NCI-H82 treated with DMSO at 0.1 percent for 48 hours (cell line): ENCODE data around the gene TRIM56.
"Not testable (repeated sequence)": the region's sequence is repeated elsewhere in the genome, so short reads cannot be mapped to it uniquely, and the experiment has no call there.

Experiments
- DNase-seq: peaks from one replicate; lab custom pipeline; 2025; ENCODE audit not compliant: unreplicated experiment; lab: John Stamatoyannopoulos, UW

TRIM56 gene, protein sequence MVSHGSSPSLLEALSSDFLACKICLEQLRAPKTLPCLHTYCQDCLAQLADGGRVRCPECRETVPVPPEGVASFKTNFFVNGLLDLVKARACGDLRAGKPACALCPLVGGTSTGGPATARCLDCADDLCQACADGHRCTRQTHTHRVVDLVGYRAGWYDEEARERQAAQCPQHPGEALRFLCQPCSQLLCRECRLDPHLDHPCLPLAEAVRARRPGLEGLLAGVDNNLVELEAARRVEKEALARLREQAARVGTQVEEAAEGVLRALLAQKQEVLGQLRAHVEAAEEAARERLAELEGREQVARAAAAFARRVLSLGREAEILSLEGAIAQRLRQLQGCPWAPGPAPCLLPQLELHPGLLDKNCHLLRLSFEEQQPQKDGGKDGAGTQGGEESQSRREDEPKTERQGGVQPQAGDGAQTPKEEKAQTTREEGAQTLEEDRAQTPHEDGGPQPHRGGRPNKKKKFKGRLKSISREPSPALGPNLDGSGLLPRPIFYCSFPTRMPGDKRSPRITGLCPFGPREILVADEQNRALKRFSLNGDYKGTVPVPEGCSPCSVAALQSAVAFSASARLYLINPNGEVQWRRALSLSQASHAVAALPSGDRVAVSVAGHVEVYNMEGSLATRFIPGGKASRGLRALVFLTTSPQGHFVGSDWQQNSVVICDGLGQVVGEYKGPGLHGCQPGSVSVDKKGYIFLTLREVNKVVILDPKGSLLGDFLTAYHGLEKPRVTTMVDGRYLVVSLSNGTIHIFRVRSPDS

DNA sequence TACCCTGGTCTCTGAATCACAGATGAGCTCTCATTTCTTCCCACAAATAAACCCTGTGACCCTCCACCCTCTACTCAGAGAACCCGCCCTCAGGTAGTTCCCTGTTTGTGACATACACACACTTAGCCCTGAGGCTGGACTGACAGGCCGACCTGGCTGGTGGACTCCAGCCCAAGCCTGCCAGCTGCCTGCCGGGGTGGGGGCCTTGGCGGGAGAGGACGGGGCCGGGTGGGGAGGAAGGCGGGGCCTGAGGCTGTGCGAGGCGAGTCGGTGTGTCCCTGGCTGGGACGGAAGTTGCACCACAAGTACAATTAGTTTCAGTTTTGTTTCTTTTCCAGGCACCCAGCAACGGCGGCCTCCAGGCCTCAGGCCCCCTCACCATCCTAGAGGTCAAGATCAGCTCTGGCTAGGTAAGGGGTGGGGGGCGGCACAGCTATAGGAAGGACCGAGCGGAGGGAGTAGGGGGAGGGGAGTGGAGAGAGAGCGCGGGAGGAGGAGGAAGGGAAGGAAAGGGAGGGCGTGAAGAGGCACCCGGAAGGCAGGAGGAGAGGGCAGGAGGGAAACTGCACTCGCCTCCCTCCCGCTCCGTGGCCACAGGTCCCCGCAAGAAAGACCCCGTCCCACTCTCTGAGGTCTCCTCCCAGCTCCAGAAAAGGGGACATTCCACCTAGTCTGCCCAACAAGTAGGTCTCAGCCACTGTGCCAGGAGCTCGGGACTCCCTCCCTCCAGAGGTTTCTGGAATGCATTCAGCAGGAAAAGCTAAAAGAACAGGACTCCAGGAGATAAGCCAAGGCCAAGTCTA, at the start of gene TRIM56:
Gene TRIM56, plus strand, starts transcription at position 320 of the 803 bp plus-strand sequence. CDS start 1,832 bp downstream, outside the sequence.
- DNase-seq, result no peak

DNA sequence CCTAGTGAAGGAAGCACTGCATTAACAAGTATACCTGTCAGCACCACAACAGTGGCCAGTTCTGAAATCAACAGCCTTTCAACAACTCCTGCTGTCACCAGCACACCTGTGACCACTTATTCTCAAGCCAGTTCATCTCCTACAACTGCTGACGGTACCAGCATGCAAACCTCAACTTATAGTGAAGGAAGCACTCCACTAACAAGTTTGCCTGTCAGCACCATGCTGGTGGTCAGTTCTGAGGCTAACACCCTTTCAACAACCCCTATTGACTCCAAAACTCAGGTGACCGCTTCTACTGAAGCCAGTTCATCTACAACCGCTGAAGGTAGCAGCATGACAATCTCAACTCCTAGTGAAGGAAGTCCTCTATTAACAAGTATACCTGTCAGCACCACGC, 49.3 kb upstream of the TRIM56 start:
- DNase-seq, result no peak

DNA sequence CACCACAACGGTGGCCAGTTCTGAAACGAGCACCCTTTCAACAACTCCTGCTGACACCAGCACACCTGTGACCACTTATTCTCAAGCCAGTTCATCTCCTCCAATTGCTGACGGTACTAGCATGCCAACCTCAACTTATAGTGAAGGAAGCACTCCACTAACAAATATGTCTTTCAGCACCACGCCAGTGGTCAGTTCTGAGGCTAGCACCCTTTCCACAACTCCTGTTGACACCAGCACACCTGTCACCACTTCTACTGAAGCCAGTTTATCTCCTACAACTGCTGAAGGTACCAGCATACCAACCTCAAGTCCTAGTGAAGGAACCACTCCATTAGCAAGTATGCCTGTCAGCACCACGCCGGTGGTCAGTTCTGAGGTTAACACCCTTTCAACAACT, 44.0 kb upstream of the TRIM56 start:
- DNase-seq, result not testable (repeated sequence)

DNA sequence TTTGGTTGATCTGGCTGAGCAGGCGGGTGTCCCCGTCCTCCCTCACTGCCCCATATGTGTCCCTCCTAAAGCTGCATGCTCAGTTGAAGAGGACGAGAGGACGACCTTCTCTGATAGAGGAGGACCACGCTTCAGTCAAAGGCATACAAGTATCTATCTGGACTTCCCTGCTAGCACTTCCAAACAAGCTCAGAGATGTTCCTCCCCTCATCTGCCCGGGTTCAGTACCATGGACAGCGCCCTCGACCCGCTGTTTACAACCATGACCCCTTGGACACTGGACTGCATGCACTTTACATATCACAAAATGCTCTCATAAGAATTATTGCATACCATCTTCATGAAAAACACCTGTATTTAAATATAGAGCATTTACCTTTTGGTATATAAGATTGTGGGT, 26.9 kb upstream of the TRIM56 start:
- no peak for DNase-seq

DNA sequence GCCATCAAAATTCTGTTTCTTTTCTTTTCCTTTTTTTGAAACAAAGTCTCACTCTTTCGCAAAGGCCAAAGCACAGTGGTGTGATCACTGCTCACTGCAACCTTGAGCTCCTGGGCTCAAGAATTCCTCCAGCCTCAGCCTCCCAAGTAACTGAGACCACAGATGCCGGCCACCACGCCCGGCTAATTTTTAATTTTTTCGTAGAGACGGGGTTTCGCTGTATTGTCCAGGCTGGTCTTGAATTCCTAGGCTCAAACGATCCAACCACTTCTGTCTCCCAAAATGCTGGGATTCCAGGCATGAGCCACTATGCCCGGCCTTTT, 25.7 kb upstream of the TRIM56 start:
- no peak for DNase-seq

DNA sequence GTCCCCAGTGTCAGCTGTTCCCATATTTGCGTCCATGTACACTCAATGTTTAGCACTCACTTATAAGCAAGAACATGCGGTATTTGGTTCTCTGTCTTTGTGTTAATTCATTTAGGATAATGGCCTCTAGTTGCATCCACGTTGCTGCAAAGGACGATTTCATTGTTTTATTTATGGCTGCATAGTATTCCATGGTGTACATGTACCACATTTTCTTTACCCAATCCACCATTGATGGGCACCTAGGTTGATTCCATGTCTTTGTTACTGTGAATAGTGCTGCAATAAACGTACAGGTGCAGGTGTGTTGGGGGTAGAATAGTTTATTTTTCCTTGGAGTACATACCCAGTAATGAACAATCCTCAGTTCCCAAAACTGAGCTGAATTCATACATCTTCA, 24.3 kb upstream of the TRIM56 start:
- no peak for DNase-seq

DNA sequence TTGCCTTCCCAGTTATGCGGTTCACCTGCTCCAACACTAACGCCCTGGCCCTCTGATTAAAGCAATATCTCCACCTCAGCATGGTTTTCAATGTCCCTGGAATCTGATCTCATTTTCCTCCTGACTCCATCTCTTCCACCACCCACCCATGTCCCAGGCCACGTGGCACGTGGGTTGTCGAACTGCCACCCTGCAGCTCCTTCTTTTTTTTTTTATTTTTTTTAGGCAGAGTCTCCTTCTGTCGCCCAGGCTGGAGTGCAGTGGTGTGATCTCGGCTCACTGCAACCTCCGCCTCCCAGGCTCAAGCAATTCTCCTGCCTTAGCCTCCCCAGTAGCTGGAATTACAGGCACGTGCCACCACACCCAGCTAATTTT, 21.1 kb upstream of the TRIM56 start:
- DNase-seq, result not testable (repeated sequence)

DNA sequence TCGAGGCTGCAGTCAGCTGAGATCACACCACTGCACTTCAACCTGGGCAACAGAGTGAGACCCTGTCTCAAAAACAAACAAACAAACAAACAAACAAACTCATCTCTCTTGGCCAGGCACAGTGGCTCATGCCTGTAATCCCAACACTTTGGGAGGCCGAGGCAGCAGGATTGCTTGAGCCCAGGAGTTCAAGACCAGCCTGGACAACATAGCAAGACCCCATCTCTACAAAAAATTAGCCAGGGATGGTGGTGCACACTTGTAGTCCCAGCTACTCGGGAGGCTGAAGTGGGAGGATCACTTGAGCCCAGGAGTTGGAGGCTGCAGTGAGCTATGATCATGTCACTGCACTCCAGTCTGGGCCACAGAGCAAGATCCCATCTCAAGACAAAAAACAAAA, 20.1 kb upstream of the TRIM56 start:
- DNase-seq, result not testable (repeated sequence)

DNA sequence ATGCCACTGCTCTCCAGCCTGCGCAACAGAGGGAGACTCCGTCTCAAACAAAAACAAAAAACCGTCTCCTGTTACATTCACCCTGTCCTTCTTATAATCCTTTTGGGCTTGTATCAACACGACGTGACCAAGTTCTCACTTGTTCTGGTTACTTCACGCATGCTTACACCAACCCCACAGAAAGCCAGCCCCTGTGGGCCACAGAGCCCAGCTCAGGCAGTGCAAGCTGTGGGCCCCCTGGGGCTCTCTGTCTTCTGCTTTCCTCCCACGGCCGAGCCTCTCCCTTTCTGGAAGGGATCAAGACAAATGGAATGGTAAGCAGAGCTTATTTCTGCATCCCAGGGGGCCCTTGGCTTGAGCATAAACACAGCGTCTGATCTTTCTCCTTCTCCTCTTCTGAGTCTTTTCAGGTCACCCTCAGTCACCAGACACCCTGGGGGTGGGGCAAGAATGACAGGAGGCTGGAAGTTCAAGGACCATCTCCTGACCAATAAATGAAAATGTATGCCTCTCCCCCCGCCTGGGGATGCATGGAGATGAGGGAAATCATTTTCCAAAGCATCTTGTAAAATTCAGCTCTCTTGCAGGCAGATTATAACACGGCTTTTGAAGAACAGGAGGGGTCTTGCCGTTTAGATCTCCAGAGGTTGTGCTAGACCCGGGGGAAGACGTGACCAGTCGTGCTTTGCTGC, 19.0 kb upstream of the TRIM56 start:
- DNase-seq, result no peak

DNA sequence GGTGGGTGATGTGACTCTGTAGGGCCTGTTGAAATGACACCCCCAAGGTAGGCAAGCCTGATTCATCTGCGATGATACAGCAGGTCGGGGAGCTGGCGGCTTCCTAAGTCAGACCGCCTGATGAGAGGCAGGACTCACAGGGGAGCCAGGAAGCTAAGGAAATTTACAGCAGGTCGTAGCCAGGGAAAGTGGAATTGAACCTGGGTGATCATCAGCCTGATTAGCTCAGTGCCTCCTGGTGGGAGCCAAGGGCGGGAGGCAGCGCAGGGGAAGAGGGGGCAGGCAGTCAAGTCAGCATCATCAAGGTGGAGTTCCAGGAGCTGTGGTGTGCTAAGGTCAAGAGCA, 18.5 kb upstream of the TRIM56 start:
- DNase-seq, result no peak

DNA sequence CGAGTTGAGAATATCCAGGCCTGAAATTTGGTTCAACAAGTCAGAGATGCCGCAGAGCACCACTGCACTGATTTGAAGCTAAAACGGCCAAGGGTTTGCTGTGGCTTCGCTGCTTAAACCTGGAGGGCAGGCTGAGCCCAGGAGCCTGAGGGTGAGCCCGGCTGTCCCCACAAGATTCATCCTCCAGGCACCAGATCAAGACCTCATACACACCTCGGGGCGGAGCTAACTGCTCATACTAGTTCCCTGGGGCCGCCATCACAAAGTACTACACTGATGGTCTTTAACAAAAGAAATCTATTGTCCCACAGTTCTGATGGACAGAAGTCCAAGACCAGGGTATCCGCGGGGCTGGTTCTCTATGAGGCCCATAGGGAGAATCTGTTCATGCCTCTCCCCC, 16.9 kb upstream of the TRIM56 start:
- DNase-seq, result no peak

DNA sequence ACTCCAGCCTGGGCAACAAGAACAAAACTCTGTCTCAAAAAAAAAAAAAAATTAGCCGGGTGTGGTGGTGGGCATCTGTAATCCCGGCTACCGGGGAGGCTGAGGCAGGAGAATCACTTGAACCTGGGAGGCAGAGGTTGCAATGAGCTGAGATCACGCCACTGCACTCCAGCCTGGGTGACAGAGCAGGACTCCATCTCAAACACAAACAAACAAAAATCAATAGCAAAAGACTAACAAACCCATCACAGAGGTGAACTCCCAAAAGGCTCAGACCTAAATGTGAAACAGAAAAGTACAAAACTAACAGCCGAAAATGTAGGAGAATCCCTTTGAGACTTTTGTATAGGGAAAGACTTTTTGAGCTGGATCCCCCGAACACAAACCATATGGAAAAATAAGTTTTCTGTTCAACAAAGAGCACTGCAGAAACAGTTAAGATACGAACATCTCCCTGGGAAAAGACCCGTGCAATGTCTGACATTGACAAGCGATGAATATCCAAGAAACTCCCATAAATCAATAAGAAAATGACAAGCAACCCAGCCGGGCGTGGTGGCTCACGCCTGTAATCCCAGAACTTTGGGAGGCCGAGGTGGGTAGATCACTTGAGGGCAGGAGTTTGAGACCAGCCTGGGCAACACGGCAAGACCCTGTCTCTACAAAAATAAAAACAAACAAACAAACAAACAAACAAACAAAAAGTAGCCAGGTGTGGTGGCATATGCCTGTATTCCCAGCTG, 13.7 kb upstream of the TRIM56 start:
- DNase-seq, result not testable (repeated sequence)

DNA sequence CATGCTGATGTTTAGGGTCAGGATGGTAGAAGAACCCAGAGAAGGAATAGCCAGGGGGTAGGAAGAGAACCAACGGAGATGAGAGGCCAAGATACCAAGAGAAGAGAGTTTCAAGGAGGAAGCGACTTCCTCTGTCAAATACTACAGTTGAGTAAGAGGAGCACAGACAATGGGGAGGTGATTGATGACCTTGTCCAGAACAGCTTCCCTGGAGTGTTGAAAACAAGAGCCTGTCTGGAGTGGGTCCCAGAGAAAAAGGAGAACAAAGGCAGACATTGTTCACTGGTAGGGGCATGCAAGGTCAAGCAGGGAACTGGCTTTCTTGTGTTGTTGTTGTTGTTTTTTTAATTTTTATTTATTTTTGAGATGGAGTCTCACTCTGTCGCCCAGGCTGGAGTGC, 9.6 kb upstream of the TRIM56 start:
- no peak for DNase-seq

DNA sequence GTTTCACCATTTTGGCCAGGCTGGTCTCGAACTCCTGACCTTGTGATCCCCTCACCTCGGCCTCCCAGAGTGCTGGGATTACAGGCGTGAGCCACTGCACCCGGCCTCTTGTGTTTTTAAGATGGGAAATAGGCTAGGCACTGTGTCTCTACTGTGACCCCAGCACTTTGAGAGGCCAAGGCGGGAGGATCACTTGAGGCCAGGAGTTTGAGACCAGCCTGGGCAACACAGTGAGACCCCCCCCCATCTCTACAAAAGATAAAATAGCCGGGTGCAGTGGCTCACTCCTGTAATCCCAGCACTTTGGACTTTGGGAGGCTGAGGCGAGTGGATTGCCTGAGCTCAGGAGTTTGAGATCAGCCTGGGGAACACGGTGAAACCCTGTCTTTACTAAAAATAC, 9.1 kb upstream of the TRIM56 start:
- not testable (repeated sequence) for DNase-seq

DNA sequence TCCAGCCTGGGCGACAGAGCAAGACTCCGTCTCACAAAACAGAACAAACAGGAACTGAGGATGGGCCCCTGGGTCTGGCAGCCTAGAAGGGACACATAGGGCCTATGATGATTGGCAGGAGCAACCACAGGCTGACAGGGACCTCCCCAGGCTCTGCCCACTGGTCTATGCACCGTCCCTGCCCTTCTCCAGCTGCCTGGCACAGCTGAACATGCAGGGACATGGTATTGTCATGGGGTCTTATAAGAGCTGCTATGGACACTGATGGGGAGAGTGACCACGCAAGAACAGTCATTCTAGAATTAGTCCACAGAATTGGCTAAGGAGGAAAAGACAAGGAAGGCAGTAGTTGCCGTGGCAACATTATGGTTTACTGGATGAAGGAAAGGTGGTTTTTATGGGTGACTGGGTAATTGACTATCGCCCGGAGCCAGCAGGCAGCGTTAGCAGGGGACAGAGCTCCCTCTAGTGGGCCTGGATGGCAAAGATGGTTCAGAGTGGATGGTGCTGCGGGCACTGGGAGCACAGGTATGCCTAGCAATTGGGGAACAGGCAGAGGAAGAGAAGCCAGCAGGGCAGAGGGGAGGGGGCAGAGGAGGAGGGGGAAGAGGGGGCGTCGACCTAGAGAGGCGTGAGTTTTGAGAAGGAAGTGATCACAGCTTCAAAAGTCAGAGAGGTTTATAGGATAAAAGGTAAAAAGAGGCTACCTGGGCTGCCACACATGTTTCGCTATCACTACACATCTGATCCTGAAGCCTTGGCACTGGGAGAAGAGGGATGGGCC, 7.8 kb upstream of the TRIM56 start:
- DNase-seq, result peak; percentile 36

DNA sequence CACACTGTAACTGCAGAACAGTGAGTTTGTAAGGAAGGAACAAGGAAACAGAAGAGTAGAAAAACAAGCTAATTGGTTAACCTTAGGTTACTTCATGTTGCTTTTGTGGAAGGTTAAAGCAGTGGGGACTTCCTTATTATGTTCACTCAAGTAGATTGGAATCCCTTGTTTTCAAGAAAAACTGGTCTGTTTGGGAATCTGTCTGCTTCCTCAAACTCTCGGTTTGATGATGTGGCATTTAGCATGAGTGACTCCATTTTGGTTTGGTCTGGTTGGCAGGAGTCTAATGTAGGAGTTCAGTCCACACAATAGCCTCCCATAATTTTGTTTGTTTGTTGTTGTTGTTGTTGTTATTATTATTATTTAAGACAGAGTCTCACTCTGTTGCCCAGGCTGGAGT, 3.8 kb upstream of the TRIM56 start:
- DNase-seq, result no peak

DNA sequence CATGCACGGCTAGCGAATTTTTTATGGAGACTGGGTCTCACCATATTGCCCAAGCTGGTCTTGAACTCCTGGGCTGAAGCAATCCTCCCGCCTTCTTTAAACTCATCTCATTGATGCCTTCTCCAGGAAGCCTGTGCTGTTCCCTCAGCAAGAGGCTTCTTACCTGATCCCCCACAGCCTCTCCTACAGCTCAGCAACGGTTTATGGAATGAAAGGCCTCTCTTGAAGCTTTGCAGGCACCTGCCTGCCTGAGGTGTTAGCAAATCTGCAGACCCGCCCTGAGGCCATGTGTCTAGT, 468 bp upstream of the TRIM56 start:
- no peak for DNase-seq

DNA sequence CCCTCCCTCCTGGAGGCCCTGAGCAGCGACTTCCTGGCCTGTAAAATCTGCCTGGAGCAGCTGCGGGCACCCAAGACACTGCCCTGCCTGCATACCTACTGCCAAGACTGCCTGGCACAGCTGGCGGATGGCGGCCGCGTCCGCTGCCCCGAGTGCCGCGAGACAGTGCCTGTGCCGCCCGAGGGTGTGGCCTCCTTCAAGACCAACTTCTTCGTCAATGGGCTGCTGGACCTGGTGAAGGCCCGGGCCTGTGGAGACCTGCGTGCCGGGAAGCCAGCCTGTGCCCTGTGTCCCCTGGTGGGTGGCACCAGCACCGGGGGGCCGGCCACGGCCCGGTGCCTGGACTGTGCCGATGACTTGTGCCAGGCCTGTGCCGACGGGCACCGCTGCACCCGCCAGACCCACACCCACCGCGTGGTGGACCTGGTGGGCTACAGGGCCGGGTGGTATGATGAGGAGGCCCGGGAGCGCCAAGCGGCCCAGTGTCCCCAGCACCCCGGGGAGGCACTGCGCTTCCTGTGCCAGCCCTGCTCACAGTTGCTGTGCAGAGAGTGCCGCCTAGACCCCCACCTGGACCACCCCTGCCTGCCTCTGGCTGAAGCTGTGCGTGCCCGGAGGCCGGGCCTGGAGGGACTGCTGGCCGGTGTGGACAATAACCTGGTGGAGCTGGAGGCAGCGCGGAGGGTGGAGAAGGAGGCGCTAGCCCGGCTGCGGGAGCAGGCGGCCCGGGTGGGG, 2.2 kb downstream of the TRIM56 start:
- DNase-seq, result no peak

DNA sequence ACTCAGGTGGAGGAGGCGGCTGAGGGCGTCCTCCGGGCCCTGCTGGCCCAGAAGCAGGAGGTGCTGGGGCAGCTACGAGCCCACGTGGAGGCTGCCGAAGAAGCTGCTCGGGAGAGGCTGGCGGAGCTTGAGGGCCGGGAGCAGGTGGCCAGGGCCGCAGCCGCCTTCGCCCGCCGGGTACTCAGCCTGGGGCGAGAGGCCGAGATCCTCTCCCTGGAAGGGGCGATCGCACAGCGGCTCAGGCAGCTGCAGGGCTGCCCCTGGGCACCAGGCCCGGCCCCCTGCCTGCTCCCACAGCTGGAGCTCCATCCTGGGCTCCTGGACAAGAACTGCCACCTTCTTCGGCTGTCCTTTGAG, 2.8 kb downstream of the TRIM56 start:
- DNase-seq, result no peak
